Uterus (tissue), 2 donors: ENCODE results near the gene GTF3C6.
"Not testable (repeated sequence)": the region's sequence is repeated elsewhere in the genome, so short reads cannot be mapped to it uniquely, and the experiment has no call there.

Source experiments
- POLR2A ChIP-seq, 2 donors: fragments of 450-650 bp; IDR thresholded peaks; one replicate each; pipeline ENCODE4 v1.6.1; 2016; ENCODE audit warnings: antibody characterized with exemption in 2 of 2, mild to moderate bottlenecking in 1 of 2, moderate library complexity in 1 of 2
- TF ChIP-seq, protein P1 (sequence below), 4 experiments: fragments of 200-600 bp in 2 of 4; fragments of 450-650 bp in 2 of 4; sonication (generic) in 2 of 4; IDR thresholded peaks; one replicate each; pipeline ENCODE4 v1.5.1; 2016 to 2019; ENCODE audit warnings: antibody characterized with exemption in 4 of 4, mild to moderate bottlenecking in 2 of 4, moderate library complexity in 1 of 4

- not testable (repeated sequence) for TF ChIP-seq POLR2A (IDR thresholded peaks at IDR 0.05)
- TF ChIP-seq, protein P1, sequence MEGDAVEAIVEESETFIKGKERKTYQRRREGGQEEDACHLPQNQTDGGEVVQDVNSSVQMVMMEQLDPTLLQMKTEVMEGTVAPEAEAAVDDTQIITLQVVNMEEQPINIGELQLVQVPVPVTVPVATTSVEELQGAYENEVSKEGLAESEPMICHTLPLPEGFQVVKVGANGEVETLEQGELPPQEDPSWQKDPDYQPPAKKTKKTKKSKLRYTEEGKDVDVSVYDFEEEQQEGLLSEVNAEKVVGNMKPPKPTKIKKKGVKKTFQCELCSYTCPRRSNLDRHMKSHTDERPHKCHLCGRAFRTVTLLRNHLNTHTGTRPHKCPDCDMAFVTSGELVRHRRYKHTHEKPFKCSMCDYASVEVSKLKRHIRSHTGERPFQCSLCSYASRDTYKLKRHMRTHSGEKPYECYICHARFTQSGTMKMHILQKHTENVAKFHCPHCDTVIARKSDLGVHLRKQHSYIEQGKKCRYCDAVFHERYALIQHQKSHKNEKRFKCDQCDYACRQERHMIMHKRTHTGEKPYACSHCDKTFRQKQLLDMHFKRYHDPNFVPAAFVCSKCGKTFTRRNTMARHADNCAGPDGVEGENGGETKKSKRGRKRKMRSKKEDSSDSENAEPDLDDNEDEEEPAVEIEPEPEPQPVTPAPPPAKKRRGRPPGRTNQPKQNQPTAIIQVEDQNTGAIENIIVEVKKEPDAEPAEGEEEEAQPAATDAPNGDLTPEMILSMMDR (IDR thresholded peaks at IDR 0.05), result not testable (repeated sequence)
These were observed 58.7 kb downstream of the GTF3C6 start for GRCh38 chr6:111017241-111017640.
